SH-SY5Y (cell line): ENCODE measurements around the gene POLN.

Experiments used
- GATA2 ChIP-seq: IDR thresholded peaks from 2 replicates; pipeline ENCODE4 v1.6.1; 2011; ENCODE audit warnings: mild to moderate bottlenecking, low read depth, low read length
- GATA3 ChIP-seq: IDR thresholded peaks from 2 replicates; pipeline ENCODE4 v1.6.1; 2011; ENCODE audit warnings: low read depth, mild to moderate bottlenecking, low read length, moderate library complexity

- TF ChIP-seq GATA2 (no peak), GATA3 (no peak)
Measured at GRCh38 chr4:2252530-2253091, 10.7 kb upstream of the POLN start.
